Gastroesophageal sphincter (tissue), 3 donors: ENCODE results near the gene LGMN.

ENCODE experiments used
- POLR2A ChIP-seq, 2 donors: fragments of 450-650 bp; IDR thresholded peaks; one replicate each; pipeline ENCODE4 v1.6.1; 2017; ENCODE audit warnings: antibody characterized with exemption in 2 of 2, mild to moderate bottlenecking in 2 of 2, moderate library complexity in 1 of 2
- TF ChIP-seq, protein P1 (sequence below), 4 experiments: fragments of 200-600 bp in 2 of 4; fragments of 450-650 bp in 2 of 4; sonication (generic) in 1 of 4; IDR thresholded peaks; one replicate each; pipeline ENCODE4 v1.5.1; 2017 to 2019; ENCODE audit warnings: antibody characterized with exemption in 4 of 4, mild to moderate bottlenecking in 2 of 4, moderate library complexity in 2 of 4

DNA sequence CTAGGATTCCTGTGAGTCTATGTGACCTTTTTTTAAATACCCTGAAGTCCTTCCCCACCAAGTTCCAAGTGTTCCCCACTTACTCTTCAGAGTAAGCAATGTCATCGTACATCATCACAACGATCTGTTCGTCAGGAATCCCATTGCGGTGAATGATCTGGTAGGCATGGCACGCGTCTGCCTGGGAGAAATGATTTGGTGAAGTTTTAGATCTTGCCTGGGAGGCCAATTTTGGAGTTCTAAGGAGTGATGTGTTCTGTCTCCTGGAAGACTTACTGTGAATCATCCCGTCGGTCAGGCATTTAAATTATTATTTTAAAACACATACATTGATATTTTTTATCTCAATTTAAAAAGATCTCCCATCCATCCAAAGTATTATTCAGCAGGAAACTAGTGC is 29.8 kb downstream of the LGMN start:
- TF ChIP-seq, protein P1, sequence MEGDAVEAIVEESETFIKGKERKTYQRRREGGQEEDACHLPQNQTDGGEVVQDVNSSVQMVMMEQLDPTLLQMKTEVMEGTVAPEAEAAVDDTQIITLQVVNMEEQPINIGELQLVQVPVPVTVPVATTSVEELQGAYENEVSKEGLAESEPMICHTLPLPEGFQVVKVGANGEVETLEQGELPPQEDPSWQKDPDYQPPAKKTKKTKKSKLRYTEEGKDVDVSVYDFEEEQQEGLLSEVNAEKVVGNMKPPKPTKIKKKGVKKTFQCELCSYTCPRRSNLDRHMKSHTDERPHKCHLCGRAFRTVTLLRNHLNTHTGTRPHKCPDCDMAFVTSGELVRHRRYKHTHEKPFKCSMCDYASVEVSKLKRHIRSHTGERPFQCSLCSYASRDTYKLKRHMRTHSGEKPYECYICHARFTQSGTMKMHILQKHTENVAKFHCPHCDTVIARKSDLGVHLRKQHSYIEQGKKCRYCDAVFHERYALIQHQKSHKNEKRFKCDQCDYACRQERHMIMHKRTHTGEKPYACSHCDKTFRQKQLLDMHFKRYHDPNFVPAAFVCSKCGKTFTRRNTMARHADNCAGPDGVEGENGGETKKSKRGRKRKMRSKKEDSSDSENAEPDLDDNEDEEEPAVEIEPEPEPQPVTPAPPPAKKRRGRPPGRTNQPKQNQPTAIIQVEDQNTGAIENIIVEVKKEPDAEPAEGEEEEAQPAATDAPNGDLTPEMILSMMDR (IDR thresholded peaks at IDR 0.05) = no peak
- TF ChIP-seq POLR2A (IDR thresholded peaks at IDR 0.05) = no peak
